SK-N-SH (cell line): ENCODE data around the gene PLEKHM3. TPM values are rescaled to one million over a fixed set of nuclear protein-coding genes. Genes with fewer than 3 reads are reported as not detected.

ENCODE experiments used
- CTCF ChIA-PET: fragments of 300-600, 350-600 bp; formaldehyde crosslinking; extraction: SDS; loops from one replicate; lab custom pipeline; 2021; lab: Yijun Ruan, JAX
- POLR2A ChIA-PET: fragments of 350-600 bp; sonication (Branson Sonifier 250); formaldehyde crosslinking; extraction: SDS; loops from one replicate; lab custom pipeline; 2020; ENCODE audit warnings: antibody characterized with exemption, inconsistent platforms; lab: Yijun Ruan, JAX
- DNase-seq: peaks from one replicate; pipeline ENCODE4 v3.0.0; 2012
- H2AFZ ChIP-seq: fragments of 200-600 bp; sonication (generic); 2 replicates; pipeline ENCODE4 v1.8.1; 2016; ENCODE audit warnings: antibody characterized with exemption, mild to moderate bottlenecking, low read depth
- H3F3A ChIP-seq: fragments of 200-600 bp; sonication (generic); replicated peaks from 2 replicates; pipeline ENCODE3; 2016; ENCODE audit warnings: antibody characterized with exemption, mild to moderate bottlenecking; ENCODE audit not compliant: insufficient read depth
- H3K27ac ChIP-seq, 2 experiments: fragments of 200-500 bp in 1 of 2; fragments of 200-600 bp in 1 of 2; sonication (Bioruptor generic) in 1 of 2; sonication (generic), shearing (Covaris generic) in 1 of 2; 2 replicates each; pipeline versions ENCODE4 v1.5.1 to v1.6.1; 2014 to 2016; ENCODE audit warnings: low read depth in 2 of 2, inconsistent platforms in 1 of 2, low read length in 1 of 2, mild to moderate bottlenecking in 1 of 2, mixed read lengths in 1 of 2
- H3K27me3 ChIP-seq: fragments of 200-600 bp; sonication (generic), shearing (Covaris generic); 2 replicates; pipeline ENCODE4 v1.6.1; 2016; ENCODE audit warnings: mixed run types; ENCODE audit not compliant: insufficient read depth
- H3K36me3 ChIP-seq, 2 experiments: fragments of 200-500 bp in 1 of 2; fragments of 200-600 bp in 1 of 2; sonication (Bioruptor generic) in 1 of 2; sonication (generic) in 1 of 2; replicated peaks in 1 of 2; 2 replicates each; pipeline versions ENCODE3 to v1.5.1; 2014 to 2016; ENCODE audit warnings: low read length in 1 of 2, mild to moderate bottlenecking in 1 of 2; ENCODE audit not compliant: insufficient read depth in 2 of 2, control insufficient read depth in 1 of 2
- H3K4me1 ChIP-seq, 2 experiments: fragments of 200-500 bp in 1 of 2; fragments of 200-600 bp in 1 of 2; sonication (Bioruptor generic) in 1 of 2; sonication (generic), shearing (Covaris generic) in 1 of 2; 2 replicates each; pipeline versions ENCODE4 v1.5.1 to v1.6.1; 2014 to 2016; ENCODE audit warnings: low read depth in 1 of 2, low read length in 1 of 2, mixed run types in 1 of 2; ENCODE audit not compliant: insufficient read depth in 2 of 2, control insufficient read depth in 1 of 2
- H3K4me2 ChIP-seq: fragments of 200-600 bp; sonication (generic), shearing (Covaris generic); 2 replicates; pipeline ENCODE4 v1.6.1; 2017; ENCODE audit warnings: mixed run types
- H3K4me3 ChIP-seq, 2 experiments: fragments of 200-500 bp in 1 of 2; fragments of 200-600 bp in 1 of 2; sonication (Bioruptor generic) in 1 of 2; sonication (generic), shearing (Covaris generic) in 1 of 2; 2 replicates each; pipeline versions ENCODE4 v1.5.1 to v1.8.1; 2014 to 2016; ENCODE audit warnings: low read depth in 2 of 2, inconsistent platforms in 1 of 2, low read length in 1 of 2, mild to moderate bottlenecking in 1 of 2, mixed read lengths in 1 of 2, moderate library complexity in 1 of 2
- H3K79me2 ChIP-seq: fragments of 200-600 bp; sonication (generic); 2 replicates; pipeline ENCODE4 v1.8.1; 2017; ENCODE audit warnings: mild to moderate bottlenecking; ENCODE audit not compliant: insufficient read depth
- H3K9ac ChIP-seq: fragments of 200-600 bp; sonication (generic); 2 replicates; pipeline ENCODE4 v1.6.1; 2017; ENCODE audit warnings: mixed run types
- H3K9me2 ChIP-seq: fragments of 200-600 bp; sonication (generic); 2 replicates; pipeline ENCODE4 v1.6.1; 2017; ENCODE audit warnings: mixed run types
- H3K9me3 ChIP-seq: fragments of 200-600 bp; sonication (generic); 2 replicates; pipeline ENCODE4 v1.6.1; 2017; ENCODE audit warnings: mixed run types, mild to moderate bottlenecking, moderate library complexity
- H4K20me1 ChIP-seq: fragments of 200-600 bp; sonication (generic); 2 replicates; pipeline ENCODE4 v1.6.1; 2017; ENCODE audit warnings: mild to moderate bottlenecking, mixed run types; ENCODE audit not compliant: insufficient read depth
- CTCF ChIP-seq: fragments of 200-600 bp; sonication (generic); IDR thresholded peaks from 2 replicates; pipeline ENCODE4 v1.6.1; 2017; ENCODE audit warnings: antibody characterized with exemption, mild to moderate bottlenecking, moderate library complexity
- ELF1 ChIP-seq: IDR thresholded peaks from 2 replicates; pipeline ENCODE4 v1.4.0; 2012
- EP300 ChIP-seq, 2 experiments: IDR thresholded peaks; 2 replicates each; pipeline versions ENCODE4 v1.4.0 to v1.6.1; 2012; ENCODE audit warnings: borderline replicate concordance in 1 of 2, low read depth in 1 of 2, low read length in 1 of 2
- EZH2phosphoT487 ChIP-seq: fragments of 200-600 bp; sonication (generic); IDR thresholded peaks from 2 replicates; pipeline ENCODE4 v1.6.1; 2017; ENCODE audit warnings: low read depth, mixed run types, mild to moderate bottlenecking, antibody characterized with exemption, moderate library complexity, borderline replicate concordance
- FOXM1 ChIP-seq: IDR thresholded peaks from 2 replicates; pipeline ENCODE4 v1.4.0; 2012; ENCODE audit warnings: low read depth, mild to moderate bottlenecking
- GABPA ChIP-seq: IDR thresholded peaks from 2 replicates; pipeline ENCODE4 v1.4.0; 2012; ENCODE audit warnings: low read depth, mild to moderate bottlenecking
- GATA2 ChIP-seq: sonication (generic); formaldehyde crosslinking; IDR thresholded peaks from 2 replicates; pipeline ENCODE4 v1.5.0; 2020; ENCODE audit warnings: mild to moderate bottlenecking, missing genetic modification reagents
- JUND ChIP-seq: IDR thresholded peaks from 2 replicates; pipeline ENCODE4 v1.4.0; 2012
- MAX ChIP-seq: IDR thresholded peaks from 2 replicates; pipeline ENCODE4 v1.4.0; 2012; ENCODE audit warnings: low read depth
- NFIC ChIP-seq: IDR thresholded peaks from 2 replicates; pipeline ENCODE4 v1.4.0; 2012; ENCODE audit warnings: borderline replicate concordance
- PBX3 ChIP-seq: IDR thresholded peaks from 2 replicates; pipeline ENCODE4; 2012
- POLR2AphosphoS5 ChIP-seq: IDR thresholded peaks from 2 replicates; pipeline ENCODE4 v1.6.1; 2012; ENCODE audit warnings: low read depth, low read length
- RCOR1 ChIP-seq: fragments of 150-350 bp; IDR thresholded peaks from 2 replicates; pipeline ENCODE4 v1.6.1; 2017; ENCODE audit warnings: antibody characterized with exemption, low read length
- REST ChIP-seq: IDR thresholded peaks from 2 replicates; pipeline ENCODE4 v1.6.1; 2012; ENCODE audit warnings: mild to moderate bottlenecking, low read depth, low read length, moderate library complexity
- RFX5 ChIP-seq: IDR thresholded peaks from 2 replicates; pipeline ENCODE4 v1.6.1; 2012; ENCODE audit warnings: mild to moderate bottlenecking, improper control_type of control experiment, low read length
- SMC3 ChIP-seq: IDR thresholded peaks from 2 replicates; pipeline ENCODE4 v1.6.1; 2012; ENCODE audit warnings: low read depth, low read length, improper control_type of control experiment
- TAF1 ChIP-seq: IDR thresholded peaks from 2 replicates; pipeline ENCODE4 v1.6.1; 2012; ENCODE audit warnings: low read depth, mild to moderate bottlenecking, low read length, moderate library complexity, borderline replicate concordance
- TEAD4 ChIP-seq: IDR thresholded peaks from 2 replicates; pipeline ENCODE4 v1.4.0; 2012; ENCODE audit warnings: mild to moderate bottlenecking, borderline replicate concordance; ENCODE audit not compliant: insufficient read depth
- USF1 ChIP-seq: IDR thresholded peaks from 2 replicates; pipeline ENCODE4 v1.4.0; 2012; ENCODE audit warnings: low read depth, borderline replicate concordance
- USF2 ChIP-seq: fragments of 150-350 bp; IDR thresholded peaks from 2 replicates; pipeline ENCODE4 v1.6.1; 2017; ENCODE audit warnings: antibody characterized with exemption, low read length, low read depth, borderline replicate concordance
- YY1 ChIP-seq: IDR thresholded peaks from 2 replicates; pipeline ENCODE4 v1.4.0; 2012; ENCODE audit warnings: low read depth, mild to moderate bottlenecking
- WGBS: methylation state at CpG from one replicate; pipeline ENCODE4 v1.1.6; 2017; ENCODE audit warnings: low lambda C conversion rate; 5-methylcytosine and 5-hydroxymethylcytosine counted together
- polyA plus RNA-seq, 3 experiments: library from polyadenylated mRNA; depleted of rRNA; stranded (reverse); fragments of >200 nt; gene quantifications; 2 replicates each; pipeline ENCODE4 v1.2.3, GENCODE V29; 2012

PLEKHM3 gene
- polyA plus RNA-seq, 1 of the 3 experiments (the other 2 are of a cell fraction) = 1.9 TPM

GRCh38 chr2:207779523-207779922 lies 245.8 kb downstream of the PLEKHM3 start:
- Histone ChIP-seq H3K4me1 (peaks cover 0 to 8% of the 10 kb centered on the region in 2 experiments; a peak in 1 of 4 replicates), H3K4me3 (no peak overlapping the region), H3K79me2 (no peaks in the 10 kb centered on the region), H3K9me2 (no peaks in the 10 kb centered on the region), H3F3A (no peaks in the 10 kb centered on the region), H3K36me3 (no peaks in the 10 kb centered on the region), H4K20me1 (no peaks in the 10 kb centered on the region), H3K9me3 (no peaks in the 10 kb centered on the region), H3K9ac (no peak overlapping the region), H3K27me3 (no peaks in the 10 kb centered on the region), H3K27ac (no peak overlapping the region), H2AFZ (no peak overlapping the region), H3K4me2 (no peak overlapping the region)
- 84% methylated on average over 10 of the region's 11 CpGs for WGBS
- ChIA-PET POLR2A (no interaction called here), CTCF (interaction anchor here (0.7 to 0.9 kb wide), 2 partner anchors 34 to 261 kb away, joined by 3 read pairs; no protein-coding TSS in a partner anchor)
- no peak for DNase-seq
- no peak for TF ChIP-seq POLR2AphosphoS5
- no peak for TF ChIP-seq JUND
- TF ChIP-seq NFIC = no peak
- no peak for TF ChIP-seq USF2
- TF ChIP-seq TAF1 = no peak
- TF ChIP-seq SMC3 = no peak
- TF ChIP-seq RCOR1 = no peak
- TF ChIP-seq CTCF = no peak
- TF ChIP-seq YY1 = no peak
- no peak for TF ChIP-seq EP300 (IDR thresholded peaks at IDR 0.05; ENCODE audit: borderline replicate concordance in 1 of 2, low read depth in 1 of 2, low read length in 1 of 2)
- no peak for TF ChIP-seq EZH2phosphoT487
- no peak for TF ChIP-seq TEAD4
- no peak for TF ChIP-seq PBX3
- no peak for TF ChIP-seq ELF1
- TF ChIP-seq GATA2 (CRISPR knock-in tag) = no peak

GRCh38 chr2:207778298-207778882 lies 246.9 kb downstream of the PLEKHM3 start:
- Histone ChIP-seq H3K4me3 (no peak overlapping the region), H3K4me1 (peaks cover 0 to 8% of the 10 kb centered on the region in 2 experiments; a peak in 1 of 4 replicates), H3K79me2 (no peaks in the 10 kb centered on the region), H2AFZ (no peak overlapping the region), H3K9ac (no peak overlapping the region), H3K27ac (no peak overlapping the region), H3K36me3 (no peaks in the 10 kb centered on the region), H3K4me2 (no peak overlapping the region), H4K20me1 (no peaks in the 10 kb centered on the region), H3K9me3 (no peaks in the 10 kb centered on the region), H3K9me2 (no peaks in the 10 kb centered on the region), H3K27me3 (no peaks in the 10 kb centered on the region), H3F3A (no peaks in the 10 kb centered on the region)
- no peak for DNase-seq
- ChIA-PET CTCF (interaction anchor here (0.7 kb wide), 1 partner anchor 14 kb away, joined by 3 read pairs; no protein-coding TSS in a partner anchor), POLR2A (no interaction called here)
- WGBS = 85% methylated on average over 4 of the region's 4 CpGs
- TF ChIP-seq USF1 (no peak), GATA2 (CRISPR knock-in tag) (no peak), MAX (no peak), GABPA (no peak), RFX5 (no peak), JUND (no peak), FOXM1 (no peak), REST (no peak), ELF1 (no peak)
